HG03196 (cell line): ENCODE data around the gene ORMDL1.

Experiments
- ATAC-seq: cut with Tn5 transposase; IDR thresholded peaks from one replicate; pipeline ENCODE4 v1.9.1; 2021; ENCODE audit not compliant: unreplicated experiment

Gene ORMDL1, protein sequence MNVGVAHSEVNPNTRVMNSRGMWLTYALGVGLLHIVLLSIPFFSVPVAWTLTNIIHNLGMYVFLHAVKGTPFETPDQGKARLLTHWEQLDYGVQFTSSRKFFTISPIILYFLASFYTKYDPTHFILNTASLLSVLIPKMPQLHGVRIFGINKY

DNA sequence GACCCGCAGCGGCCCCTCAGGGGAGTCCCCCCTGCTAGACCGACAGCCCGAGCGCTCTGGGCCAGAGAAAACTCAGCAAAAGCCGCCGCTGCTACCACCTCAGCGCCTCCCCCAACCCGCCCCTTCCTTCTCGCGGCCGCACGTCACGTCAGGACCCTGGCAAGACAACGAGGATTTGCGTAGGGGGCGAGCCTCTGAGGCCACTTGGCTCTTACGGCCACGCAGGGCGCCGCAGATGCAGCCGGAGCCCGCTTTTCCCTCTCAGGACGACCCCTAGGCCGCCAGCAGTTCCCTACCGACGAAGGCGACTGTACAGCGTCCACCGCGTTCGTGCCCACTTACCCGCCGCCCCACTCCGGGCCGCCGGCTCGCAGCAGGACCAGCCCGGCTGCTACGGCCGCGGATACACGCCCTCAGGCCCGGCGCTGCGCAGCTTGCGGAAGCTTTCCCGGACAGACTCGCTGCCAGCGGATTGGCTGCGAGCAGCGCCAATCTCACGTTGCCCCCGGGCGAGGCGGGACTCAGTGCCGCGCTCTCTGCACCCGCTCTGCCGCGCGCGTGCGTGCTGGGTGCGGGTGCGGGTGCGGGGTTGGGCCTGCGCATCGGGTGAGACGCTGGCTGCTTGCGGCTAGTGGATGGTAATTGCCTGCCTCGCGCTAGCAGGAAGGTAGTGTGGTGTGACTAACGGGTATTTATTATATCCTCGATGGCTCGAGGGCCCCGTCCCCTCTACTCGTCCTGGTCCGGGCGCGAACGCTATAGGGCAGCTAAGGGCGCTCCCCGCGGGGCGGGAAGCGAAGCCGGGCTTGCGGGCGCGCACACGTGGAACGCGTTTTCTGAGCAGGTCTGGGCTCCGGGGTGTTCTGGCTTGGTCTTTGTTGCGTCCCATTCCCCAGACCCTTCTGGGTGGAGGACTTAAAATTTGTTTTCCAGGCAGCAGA is at the start of gene ORMDL1, which contains the start of gene PMS1:
ORMDL1 (minus strand) TSS at position 413 of the 941 bp plus-strand sequence. CDS start 1,744 bp downstream, outside the sequence.
PMS1 (plus strand) TSS at position 524 of the 941 bp plus-strand sequence. CDS start 7,360 bp downstream, outside the sequence.
- ATAC-seq = peak; percentile 97

DNA sequence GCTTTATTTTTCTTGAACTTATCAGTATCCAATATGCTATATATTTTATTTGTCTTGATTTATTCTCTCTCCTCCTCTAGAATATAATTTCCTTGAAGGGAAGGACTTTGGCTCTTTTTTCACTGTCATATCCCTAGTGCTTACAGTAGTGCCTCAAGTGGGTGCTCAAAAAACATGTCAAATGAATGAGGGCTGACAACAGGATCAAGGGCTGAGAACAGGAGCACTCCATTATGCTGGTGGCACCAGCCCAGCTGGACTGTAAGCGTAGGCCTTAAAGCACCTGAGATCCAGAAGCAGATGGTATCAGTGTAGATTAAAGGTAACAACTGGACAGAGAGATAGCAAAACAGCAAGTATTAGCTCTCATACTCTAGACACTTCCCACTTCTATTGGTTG is 46.4 kb upstream of the ORMDL1 start:
- no peak for ATAC-seq

DNA sequence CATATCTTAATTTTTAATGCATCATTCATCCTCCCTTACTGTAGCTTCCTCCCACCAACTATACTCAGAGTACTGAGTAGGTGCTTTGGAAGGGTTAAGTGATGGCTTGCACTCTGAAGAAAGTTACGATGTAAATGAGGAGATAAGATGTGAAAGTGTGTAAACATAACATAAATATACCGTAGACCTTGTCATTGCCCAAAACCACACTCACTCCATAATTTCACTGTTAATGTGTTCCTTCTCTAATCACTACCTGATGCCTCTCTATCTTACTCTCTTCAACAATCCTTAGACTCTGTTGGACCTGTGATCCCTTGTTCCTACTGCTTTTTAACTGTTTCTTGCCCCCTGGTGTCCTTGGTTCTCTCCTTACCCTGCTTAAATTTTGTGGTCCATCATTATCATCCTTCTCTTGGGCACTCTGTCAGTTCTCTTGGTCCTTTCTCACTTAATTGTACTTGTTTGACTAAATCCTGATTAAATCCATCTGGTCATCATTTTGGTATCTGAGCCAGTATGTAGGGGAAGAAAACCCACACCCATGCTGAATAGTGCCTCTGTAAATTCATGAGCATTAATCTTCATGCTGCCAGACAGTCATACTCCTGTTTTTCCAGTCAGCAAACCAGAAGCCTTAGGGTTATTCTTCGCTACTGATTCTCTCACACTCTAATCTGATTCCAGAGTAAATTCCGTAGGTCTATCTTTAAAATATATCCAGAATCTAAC is 45.1 kb upstream of the ORMDL1 start:
- no peak for ATAC-seq

DNA sequence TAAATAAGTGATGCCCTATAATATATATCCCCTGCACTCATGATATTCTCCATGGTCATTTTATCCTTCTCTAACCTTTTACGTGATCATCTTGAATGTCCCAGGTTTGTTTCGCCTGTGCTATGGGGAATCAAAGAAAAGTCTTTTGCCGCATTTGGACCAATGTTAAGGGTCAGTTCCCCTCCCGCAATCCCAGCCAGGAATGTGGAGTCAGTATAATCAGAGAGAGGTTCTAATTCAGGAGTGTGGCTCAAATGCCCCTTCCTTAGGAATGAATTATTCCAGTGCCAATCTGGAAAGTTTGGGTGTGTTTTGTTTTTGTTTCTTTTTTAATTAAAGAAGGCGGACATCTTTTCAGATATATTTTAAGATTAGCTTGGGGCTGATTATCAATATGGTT is 41.9 kb upstream of the ORMDL1 start:
- ATAC-seq = no peak

DNA sequence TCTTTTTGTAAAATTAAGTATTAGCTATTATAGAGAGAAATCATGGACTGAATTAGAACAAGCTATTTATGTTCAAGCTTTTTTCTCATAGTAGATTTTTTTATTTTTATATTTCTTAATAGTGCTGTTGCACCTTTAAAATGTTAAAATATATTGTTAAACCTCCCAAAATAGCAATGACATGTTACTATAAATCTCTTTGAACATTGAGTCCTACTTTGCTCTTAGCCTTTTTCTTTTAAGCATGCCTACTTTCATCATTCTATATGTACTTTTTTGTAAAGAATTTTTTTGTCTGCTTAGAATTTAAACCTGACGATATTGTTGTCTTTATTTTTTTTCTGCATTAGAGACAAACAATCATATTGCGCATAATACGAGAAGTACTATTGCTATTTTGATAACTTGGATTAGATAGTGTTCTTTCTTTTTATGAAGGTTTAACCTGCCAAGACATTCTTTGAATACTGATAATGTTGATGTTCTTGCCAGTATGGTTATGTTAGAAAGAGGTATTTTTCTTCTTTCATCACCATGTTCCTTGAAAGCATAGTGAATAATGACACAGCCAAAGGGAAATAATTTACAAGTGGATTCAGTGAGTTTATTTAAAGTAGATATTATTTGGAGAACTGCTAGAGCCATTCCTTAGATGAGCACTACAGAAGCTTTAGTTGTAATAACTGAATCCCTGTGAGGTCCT is 40.7 kb upstream of the ORMDL1 start:
- ATAC-seq = no peak

DNA sequence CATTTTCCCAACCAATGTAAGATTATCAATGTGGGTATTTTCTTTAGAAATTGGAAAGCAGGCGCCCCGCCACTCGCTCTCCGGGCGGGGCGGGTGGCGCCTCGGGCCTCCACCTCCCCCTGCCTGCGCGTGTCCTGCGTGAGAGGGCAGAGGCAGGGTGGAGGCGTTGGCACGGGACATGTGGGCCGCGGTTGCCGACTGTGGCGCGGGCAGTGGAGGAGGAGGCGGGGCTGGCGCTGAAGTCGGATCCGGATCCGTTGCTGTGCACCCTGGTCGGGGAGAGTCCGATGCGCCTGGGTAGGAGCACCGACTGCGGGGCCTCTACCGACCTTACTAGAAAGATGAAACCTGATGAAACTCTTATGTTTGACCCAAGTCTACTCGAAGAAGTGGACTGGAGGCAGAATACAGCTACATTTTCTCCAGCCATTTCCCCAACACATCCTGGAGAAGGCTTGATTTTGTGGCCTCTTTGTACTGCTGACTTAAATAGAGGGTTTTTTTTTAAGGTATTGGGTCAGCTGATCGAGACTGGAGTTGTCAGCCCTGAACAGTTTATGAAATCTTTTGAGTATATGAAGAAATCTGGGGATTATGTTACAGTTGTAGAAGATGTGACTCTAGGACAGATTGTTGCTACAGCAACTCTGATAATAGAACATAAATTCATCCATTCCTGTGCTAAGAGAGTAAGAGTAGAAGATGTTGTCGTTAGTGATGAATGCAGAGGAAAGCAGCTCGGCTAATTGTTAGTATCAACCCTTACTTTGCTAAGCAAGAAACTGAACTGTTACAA is 38.0 kb upstream of the ORMDL1 start:
- no peak for ATAC-seq

DNA sequence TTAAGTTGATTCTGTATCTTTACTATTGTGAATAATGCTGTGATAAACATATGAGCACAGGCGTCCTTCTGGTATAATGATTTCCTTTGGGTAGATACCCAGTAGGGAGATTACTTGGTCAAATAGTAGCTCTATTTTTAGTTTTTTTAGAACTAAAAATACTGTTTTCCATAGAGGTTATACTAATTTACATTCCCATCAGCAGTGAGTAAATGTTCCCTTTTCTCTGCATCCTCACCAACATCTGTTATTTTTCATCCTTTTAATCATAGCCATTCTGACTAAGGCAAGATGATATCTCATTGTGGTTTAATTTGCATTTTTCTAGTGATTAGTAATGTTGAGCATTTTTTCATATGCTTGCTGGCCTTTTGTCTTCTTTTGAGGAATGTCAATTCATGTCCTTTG is 35.2 kb upstream of the ORMDL1 start:
- ATAC-seq = no peak

DNA sequence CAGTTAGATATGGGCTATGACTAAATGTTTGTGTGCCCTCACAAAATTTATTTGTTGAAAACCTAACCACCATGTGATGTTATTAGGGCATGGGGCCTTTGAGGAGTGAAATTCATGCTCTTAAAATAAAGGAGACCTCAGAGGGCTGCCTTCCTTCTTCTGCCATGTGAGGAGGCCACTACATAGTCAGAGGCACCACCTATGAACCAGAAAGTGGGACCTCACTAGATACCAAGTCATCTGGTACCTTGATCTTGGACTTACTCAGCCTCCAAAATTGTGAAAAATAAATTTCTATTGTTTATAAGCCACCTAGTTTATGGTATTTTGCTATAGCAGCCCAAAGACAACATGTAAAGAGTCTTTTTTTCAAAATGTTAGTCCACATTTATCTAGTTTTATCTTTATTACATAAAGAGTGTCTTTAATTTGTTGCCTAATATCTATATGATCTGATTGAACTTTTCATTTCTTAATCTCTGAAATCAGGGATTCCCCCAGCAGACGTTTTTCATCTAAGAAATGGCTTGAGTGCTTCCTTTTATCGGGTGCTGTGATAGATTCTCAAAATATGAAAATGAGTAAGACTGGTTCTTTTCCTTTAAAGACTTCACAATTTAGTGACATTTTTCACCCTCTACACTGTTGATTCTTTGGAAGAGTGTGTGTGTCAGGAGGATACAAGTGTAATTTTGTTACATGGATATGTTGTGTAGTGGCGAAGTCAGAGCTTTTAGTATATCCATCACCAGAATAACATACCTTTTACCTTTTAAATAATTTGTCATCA is 34.3 kb upstream of the ORMDL1 start:
- no peak for ATAC-seq

DNA sequence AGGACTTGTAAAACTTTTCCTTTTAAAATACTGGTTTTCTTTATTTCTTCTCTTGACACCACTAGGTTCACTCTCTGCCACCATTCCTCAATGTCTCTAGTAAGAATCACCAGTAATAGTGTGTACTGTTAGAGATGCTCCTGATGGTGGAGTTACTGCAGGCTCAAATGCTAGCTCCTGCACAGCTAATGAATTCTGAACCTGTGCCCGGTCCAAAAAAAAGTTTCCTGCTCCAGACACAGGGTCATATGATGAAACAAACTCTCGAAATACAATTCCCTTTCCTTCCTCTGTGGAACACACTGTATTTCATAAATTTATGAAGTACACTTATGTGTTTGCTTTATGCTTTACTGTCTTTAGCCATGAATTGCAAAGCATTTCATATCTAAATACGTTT is 19.3 kb upstream of the ORMDL1 start:
- no peak for ATAC-seq

DNA sequence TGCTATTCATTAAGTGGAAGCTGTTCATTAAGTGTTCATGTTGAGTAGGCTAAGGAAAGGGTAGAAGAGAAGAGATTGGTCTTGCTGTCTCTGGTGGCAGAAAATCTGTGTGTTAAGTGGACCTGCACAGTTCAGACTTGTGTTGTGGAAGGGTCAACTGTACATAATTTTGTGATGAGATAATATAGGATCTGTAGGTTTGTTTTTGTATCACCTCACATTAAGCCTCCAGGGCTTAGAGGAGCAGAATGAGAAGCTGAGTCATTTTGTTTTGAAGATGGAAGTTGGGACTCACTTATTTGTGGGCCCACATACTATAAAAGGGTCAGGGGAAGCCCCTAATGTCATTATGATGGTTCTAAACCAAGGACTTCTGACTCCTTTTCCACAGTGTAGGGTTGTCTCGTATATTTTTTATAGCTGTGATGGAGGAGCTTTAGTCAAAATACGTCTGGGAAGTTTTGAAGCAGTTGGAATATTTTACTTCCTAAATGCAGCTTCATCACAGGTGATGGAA is 18.3 kb upstream of the ORMDL1 start:
- ATAC-seq = no peak

DNA sequence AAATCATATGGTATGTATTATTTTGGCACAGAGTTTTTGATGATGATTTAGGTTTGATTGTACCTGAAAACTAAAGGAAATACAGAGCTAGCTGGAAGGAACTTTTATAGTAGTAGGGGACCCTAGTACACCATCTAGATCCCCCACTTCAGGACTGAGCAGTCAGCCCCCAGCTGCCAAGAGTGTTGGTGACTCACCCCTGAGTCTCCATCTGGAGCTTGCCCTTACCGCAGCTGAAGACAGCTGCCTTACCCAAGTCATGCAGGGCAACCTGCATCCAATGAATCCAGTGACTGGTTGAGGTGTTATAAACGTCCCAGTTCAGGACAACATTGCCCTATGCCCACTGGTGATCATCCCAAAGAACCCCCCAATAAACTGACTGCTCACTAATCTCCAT is 15.4 kb upstream of the ORMDL1 start:
- no peak for ATAC-seq

DNA sequence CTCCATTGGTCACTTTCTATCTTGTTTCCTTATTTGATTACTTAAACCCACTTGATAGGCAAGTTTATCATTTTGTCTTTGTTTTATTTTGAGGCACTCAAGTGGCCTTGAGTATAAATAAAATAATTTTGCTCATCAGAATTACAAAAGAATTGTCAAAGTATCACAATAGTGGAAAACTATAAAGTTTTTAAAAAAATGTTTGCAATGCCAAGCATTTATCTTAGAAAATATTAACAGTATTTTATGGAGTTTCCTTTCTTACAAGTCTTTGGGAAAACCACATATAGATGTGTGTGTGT is 14.8 kb upstream of the ORMDL1 start:
- ATAC-seq = no peak

DNA sequence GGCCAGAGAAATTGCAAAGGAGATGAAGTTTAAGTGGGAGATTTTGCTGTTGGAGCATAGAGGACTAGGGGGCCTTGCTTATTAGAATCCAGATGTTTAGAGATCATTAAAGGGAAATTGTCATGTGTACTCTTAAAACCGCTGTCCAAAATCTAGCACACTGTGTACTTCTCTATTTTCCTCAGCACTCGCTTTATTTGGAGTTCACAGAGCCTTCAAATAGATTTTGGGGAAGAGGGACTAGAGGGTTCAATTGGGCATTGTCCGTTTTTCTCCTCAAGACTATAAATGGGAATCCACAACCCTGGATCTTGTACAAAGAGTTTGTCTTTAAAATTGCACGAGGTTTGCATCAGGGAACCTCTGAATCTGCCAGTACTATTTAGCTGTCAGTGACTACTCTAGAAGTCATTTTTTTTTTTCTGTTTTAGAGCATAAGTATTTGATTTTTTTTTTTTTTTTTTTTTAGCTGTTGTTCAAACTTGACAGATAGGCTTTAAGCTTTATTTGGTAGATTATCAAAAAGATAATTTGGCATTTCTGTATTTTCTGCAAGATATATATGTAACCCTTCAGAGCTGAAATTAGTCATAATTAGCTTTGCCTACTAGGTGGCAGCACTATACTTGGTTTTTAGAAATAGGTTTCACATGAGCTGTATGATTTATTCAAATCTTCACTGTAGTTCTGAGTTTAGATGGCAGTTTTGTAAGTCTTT is 14.3 kb upstream of the ORMDL1 start:
- peak; percentile 64 for ATAC-seq

DNA sequence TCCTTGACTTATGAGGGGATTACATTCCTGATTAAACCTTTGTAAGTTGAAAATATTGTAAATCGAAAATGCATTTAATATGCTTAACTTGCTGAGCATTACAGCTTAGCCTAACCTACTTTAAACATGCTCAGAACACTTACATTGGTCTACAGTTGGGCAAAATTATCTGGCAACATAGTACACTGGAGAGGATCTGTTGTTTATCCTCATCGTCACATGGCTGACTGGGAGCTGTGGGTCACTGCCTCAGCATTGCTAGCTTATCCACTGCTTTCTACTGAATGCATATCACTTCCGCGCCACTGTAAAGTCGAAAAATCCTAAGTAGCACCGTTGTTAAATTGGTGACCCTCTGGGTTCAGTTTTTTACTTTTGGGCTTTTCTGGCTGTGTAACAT is 13.8 kb upstream of the ORMDL1 start:
- no peak for ATAC-seq

DNA sequence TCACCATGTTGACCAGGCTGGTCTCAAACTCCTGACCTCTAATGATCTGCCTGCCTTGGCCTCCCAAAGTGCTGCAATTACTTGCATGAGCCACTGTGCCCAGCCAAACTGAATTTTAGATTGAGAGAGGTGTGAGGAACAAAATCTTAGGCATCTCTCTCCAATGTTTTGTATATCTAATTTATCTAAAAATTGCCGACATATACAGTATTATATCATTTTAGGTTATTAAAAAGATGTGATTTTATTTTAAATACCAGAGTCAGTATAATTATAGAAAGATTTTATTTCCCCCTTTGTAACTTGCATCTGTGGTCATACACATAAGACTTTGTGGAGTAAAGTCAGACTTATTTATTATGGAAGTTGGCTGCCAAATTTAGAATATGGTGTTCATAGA is 10.2 kb upstream of the ORMDL1 start:
- ATAC-seq = no peak

DNA sequence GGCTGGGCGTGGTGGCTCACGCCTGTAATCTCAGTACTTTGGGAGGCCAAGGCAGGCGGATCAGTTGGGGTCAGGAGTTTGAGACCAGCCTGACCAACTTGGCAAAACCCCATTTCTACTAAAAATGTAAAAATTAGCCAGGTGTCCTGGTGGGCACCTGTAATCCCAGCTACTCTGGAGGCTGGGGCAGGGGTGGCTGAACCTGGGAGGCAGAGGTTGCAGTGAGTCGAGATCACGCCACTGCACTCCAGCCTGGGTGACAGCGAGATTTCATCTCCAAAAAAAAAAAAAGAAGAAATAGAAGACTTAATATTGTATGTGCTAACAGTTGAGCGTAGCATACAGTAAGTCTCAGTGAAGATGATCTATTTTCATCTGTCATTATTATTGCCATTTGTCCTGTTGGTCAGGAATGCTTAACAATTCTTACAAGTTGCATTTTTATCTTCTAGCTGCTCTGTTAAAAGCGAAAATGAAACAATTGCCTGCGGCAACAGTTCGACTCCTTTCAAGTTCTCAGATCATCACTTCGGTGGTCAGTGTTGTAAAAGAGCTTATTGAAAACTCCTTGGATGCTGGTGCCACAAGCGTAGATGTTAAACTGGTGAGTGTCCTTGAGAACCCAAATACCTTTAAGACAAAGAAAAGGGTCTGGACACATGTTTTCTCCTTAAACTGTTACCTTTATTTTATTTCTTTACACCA is 7.4 kb upstream of the ORMDL1 start:
- no peak for ATAC-seq

DNA sequence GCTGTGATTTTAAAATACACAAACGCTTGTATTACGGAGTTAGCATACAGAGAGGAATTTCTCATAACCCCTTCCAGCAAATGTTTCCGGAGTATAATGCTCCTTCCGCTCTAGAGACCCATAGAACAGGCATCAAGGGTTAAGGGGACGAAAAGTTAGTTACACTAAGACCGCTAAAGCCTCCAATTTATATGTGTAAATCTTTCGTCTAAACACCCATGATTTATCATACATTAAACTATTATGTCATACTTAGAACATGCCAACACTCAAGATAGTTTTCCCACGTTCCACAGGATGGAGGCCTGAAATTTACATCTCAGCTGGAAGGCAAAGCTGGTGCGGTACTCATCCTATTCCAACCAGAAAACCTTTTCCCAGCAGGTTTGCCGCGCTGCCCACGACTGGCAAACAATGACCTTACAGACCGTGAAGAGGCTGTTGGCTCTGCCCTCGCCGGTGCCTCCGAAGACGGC is 650 bp downstream of the ORMDL1 start:
- ATAC-seq = peak; percentile 9

DNA sequence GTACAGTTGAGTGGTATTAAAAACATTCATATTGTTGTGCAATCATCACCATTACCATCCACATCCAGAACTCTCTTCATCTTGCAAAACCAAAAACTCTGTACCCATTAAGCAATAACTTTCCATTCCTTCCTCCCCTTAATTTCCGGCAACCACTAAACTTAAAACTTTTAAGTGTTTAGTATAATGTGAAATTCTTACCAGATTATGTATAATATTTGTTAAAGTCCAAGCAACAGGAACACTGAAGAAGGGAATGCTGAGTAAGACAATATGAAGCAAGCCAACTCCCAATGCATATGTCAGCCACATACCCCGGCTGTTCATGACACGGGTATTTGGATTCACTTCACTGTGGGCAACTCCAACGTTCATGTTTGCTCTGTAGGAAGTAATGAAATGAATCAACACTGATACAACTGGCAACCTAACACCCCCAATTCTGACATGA is 1.9 kb downstream of the ORMDL1 start:
- ATAC-seq = no peak
